Glutamatergic neuron (in vitro differentiated cells): Measurements from ENCODE around the gene ERN1. TPM values are rescaled to one million over a fixed set of nuclear protein-coding genes. Genes with fewer than 3 reads are reported as not detected.

Experiments
- DNase-seq: peaks from one replicate; pipeline ENCODE4 v3.0.0; 2022
- H3K27ac Mint-ChIP-seq: one replicate; pipeline ENCODE4 v1.8.0; 2020; ENCODE audit warnings: mild to moderate bottlenecking, mixed read lengths, inconsistent platforms; ENCODE audit not compliant: unreplicated experiment
- H3K27me3 Mint-ChIP-seq: one replicate; pipeline ENCODE4 v1.8.0; 2020; ENCODE audit warnings: mild to moderate bottlenecking, moderate library complexity, mixed read lengths, inconsistent platforms; ENCODE audit not compliant: unreplicated experiment
- H3K36me3 Mint-ChIP-seq: one replicate; pipeline ENCODE4 v1.8.0; 2020; ENCODE audit warnings: mild to moderate bottlenecking, mixed read lengths, inconsistent platforms; ENCODE audit not compliant: unreplicated experiment
- H3K4me1 Mint-ChIP-seq: one replicate; pipeline ENCODE4 v1.8.0; 2020; ENCODE audit warnings: mild to moderate bottlenecking, low read depth, mixed read lengths, inconsistent platforms; ENCODE audit not compliant: unreplicated experiment
- H3K4me3 Mint-ChIP-seq: one replicate; pipeline ENCODE4 v1.8.0; 2020; ENCODE audit warnings: mild to moderate bottlenecking, mixed read lengths, inconsistent platforms; ENCODE audit not compliant: unreplicated experiment
- H3K9me3 Mint-ChIP-seq: one replicate; pipeline ENCODE4 v1.8.0; 2020; ENCODE audit warnings: mild to moderate bottlenecking, moderate library complexity, mixed read lengths, inconsistent platforms; ENCODE audit not compliant: unreplicated experiment
- CTCF ChIP-seq: fragments of 200-600 bp; sonication (generic); IDR thresholded peaks from one replicate; pipeline ENCODE4 v1.5.0; 2021; ENCODE audit not compliant: partially characterized antibody, unreplicated experiment
- total RNA-seq: library from RNA; stranded (reverse); fragmentation: NEBNext Ultra II Directional; extraction: Animal tissue kit (Norgen Biotek cat#: 25700); gene quantifications from one replicate; pipeline ENCODE4 v1.2.1, GENCODE V29; 2021; ENCODE audit not compliant: unreplicated experiment

The ERN1 gene
- total RNA-seq, 1 donor from 2014 or later: 6.9 TPM

GRCh38 chr17:64063766-64064224 is 66.1 kb downstream of the ERN1 start:
- peak; percentile 75 for DNase-seq
- peak; percentile 43 for TF ChIP-seq CTCF
- Mint-ChIP-seq H3K27me3 (peaks cover 3% of the 10 kb centered on the region), H3K9me3 (peaks cover 8% of the 10 kb centered on the region), H3K27ac (no peak overlapping the region), H3K4me3 (no peak overlapping the region), H3K36me3 (peaks cover 11% of the 10 kb centered on the region), H3K4me1 (no peaks in the 10 kb centered on the region)

GRCh38 chr17:64063088-64063487 is 66.9 kb downstream of the ERN1 start:
- Mint-ChIP-seq H3K4me1 (peaks cover 3% of the 10 kb centered on the region), H3K27ac (no peak overlapping the region), H3K36me3 (peaks cover 6% of the 10 kb centered on the region), H3K27me3 (peaks cover 3% of the 10 kb centered on the region), H3K9me3 (peaks cover 5% of the 10 kb centered on the region), H3K4me3 (no peak overlapping the region)
- no peak for DNase-seq
- no peak for TF ChIP-seq CTCF

GRCh38 chr17:64061178-64061898 is 68.6 kb downstream of the ERN1 start:
- Mint-ChIP-seq H3K4me1 (peaks cover 3% of the 10 kb centered on the region), H3K36me3 (peaks cover 6% of the 10 kb centered on the region), H3K27me3 (peaks cover 3% of the 10 kb centered on the region), H3K9me3 (peaks cover 5% of the 10 kb centered on the region), H3K4me3 (no peak overlapping the region), H3K27ac (no peak overlapping the region)
- DNase-seq: no peak
- no peak for TF ChIP-seq CTCF

GRCh38 chr17:64060331-64060730 is 69.6 kb downstream of the ERN1 start:
- Mint-ChIP-seq H3K4me1 (peaks cover 3% of the 10 kb centered on the region), H3K27ac (no peak overlapping the region), H3K9me3 (peaks cover 5% of the 10 kb centered on the region), H3K27me3 (peaks cover 3% of the 10 kb centered on the region), H3K36me3 (peaks cover 6% of the 10 kb centered on the region), H3K4me3 (no peak overlapping the region)
- TF ChIP-seq CTCF: no peak
- no peak for DNase-seq

- peaks cover 3% of the 10 kb centered on the region for H3K27me3 Mint-ChIP-seq
- H3K4me3 Mint-ChIP-seq: no peak overlapping the region
- H3K36me3 Mint-ChIP-seq: peaks cover 6% of the 10 kb centered on the region
- TF ChIP-seq CTCF: no peak
- H3K27ac Mint-ChIP-seq: no peak overlapping the region
- H3K9me3 Mint-ChIP-seq: peaks cover 5% of the 10 kb centered on the region
- peaks cover 3% of the 10 kb centered on the region for H3K4me1 Mint-ChIP-seq
- no peak for DNase-seq
Measured at GRCh38 chr17:64059756-64060155, 70.2 kb downstream of the ERN1 start.
